ENCODE results near the gene UTP25. TPM values are rescaled to one million over a fixed set of nuclear protein-coding genes. Genes with fewer than 3 reads are reported as not detected.
"Not testable (repeated sequence)": the region's sequence is repeated elsewhere in the genome, so short reads cannot be mapped to it uniquely, and the experiment has no call there.

Gene UTP25
- total RNA-seq, 1 donor from 2014 or later, result 6.4 TPM

DNA sequence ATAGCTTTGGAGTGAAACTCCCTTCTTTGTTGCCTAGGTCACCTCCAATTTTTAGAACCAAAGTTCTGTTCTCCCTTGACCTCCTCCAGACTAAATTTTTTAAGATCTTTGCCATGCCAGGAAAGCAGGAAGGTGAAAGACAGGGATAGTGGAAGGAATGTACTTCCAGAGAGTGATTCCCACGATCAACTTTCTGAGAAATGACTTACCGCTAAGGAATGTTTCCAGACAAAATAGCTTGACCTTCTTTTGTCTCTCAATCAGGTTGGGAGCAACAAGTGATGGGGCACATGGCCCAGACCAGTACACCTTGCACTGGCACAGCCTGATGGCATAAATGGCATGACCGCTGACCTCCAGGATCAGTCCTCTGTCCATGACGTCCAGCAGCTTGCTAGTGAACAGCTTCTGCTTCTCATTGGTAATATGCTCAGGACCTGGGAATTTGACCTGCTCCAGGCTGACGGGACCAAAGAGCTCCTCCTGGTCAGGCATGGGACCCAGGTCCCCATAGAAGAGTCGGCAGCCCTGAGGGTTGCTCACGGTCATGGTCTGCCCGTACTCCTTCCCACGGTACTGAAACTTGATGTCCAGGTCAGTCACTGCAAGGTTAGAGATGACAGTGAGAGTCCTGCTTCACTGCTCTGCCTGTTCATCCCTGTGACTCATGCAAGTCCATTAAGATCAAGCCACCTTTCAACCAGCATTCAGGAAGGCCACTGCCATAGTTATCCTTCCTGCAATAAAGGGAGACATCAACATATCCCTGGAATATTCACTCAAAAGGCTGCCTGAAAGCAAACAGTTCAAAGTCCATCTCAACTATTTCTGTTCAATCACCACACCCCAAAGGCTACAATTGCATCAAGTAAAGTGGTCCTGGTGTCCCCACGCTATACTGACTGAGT is 37.2 kb upstream of the UTP25 start:
- Mint-ChIP-seq H3K27me3 (ENCODE audit: insufficient read depth, low read depth) (peaks cover 22% of the 10 kb centered on the region), H3K4me1 (no peaks in the 10 kb centered on the region), H3K9me3 (no peaks in the 10 kb centered on the region), H3K36me3 (no peaks in the 10 kb centered on the region), H3K4me3 (no peak overlapping the region), H3K27ac (no peak overlapping the region)
- no peak overlapping the region for H2AFZ ChIP-seq (replicated peaks)
- no peaks in the 10 kb centered on the region for H3K36me3 ChIP-seq
- peaks cover 39% of the 10 kb centered on the region for H3K27me3 ChIP-seq
- H3K4me2 ChIP-seq, result no peak overlapping the region
- no peaks in the 10 kb centered on the region for H3K79me2 ChIP-seq (ENCODE audit: low read depth)
- no peak for DNase-seq (ENCODE audit: low spot score)
- H3K4me3 ChIP-seq, result no peak overlapping the region
- H3F3A ChIP-seq (ENCODE audit: low read depth), result no peaks in the 10 kb centered on the region
- no peaks in the 10 kb centered on the region for H4K20me1 ChIP-seq (ENCODE audit: low read depth)
- H3K4me1 ChIP-seq, result no peaks in the 10 kb centered on the region
- H3K27ac ChIP-seq, result no peak overlapping the region
- H3K9ac ChIP-seq, result no peak overlapping the region
- TF ChIP-seq, protein P1, sequence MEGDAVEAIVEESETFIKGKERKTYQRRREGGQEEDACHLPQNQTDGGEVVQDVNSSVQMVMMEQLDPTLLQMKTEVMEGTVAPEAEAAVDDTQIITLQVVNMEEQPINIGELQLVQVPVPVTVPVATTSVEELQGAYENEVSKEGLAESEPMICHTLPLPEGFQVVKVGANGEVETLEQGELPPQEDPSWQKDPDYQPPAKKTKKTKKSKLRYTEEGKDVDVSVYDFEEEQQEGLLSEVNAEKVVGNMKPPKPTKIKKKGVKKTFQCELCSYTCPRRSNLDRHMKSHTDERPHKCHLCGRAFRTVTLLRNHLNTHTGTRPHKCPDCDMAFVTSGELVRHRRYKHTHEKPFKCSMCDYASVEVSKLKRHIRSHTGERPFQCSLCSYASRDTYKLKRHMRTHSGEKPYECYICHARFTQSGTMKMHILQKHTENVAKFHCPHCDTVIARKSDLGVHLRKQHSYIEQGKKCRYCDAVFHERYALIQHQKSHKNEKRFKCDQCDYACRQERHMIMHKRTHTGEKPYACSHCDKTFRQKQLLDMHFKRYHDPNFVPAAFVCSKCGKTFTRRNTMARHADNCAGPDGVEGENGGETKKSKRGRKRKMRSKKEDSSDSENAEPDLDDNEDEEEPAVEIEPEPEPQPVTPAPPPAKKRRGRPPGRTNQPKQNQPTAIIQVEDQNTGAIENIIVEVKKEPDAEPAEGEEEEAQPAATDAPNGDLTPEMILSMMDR (IDR thresholded peaks at IDR 0.05), result no peak
- TF ChIP-seq EZH2 (IDR thresholded peaks at IDR 0.05), result no peak
- no peaks in the 10 kb centered on the region for H3K9me3 ChIP-seq (ENCODE audit: low read depth)

DNA sequence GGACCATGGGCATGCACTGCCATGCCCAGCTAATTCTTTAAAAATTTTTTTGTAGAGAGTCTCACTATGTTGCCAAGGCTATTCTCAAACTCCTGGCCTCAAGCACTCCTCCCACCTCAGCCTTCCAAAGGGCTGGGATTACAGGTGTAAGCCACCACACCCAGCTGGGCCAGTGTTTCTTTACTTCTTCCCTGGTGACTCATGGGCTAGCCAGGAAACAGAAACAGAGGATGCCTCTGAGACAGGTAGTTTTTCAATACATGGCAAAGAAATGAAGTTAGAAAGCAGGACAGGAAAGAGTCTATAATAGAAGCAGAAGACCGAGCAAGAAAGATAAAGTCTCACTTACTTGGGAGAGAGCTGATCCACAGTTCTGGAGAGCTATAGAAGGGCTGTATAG is 35.9 kb upstream of the UTP25 start:
- no peaks in the 10 kb centered on the region for H3K4me1 Mint-ChIP-seq
- Histone ChIP-seq H3K4me3 (no peak overlapping the region), H3K36me3 (no peaks in the 10 kb centered on the region), H3F3A (ENCODE audit: low read depth) (no peaks in the 10 kb centered on the region), H3K4me1 (no peaks in the 10 kb centered on the region), H3K4me2 (no peak overlapping the region), H4K20me1 (ENCODE audit: low read depth) (no peaks in the 10 kb centered on the region), H3K9me3 (ENCODE audit: low read depth) (no peaks in the 10 kb centered on the region), H3K79me2 (ENCODE audit: low read depth) (no peaks in the 10 kb centered on the region), H3K27ac (no peak overlapping the region), H3K27me3 (peaks cover 26% of the 10 kb centered on the region), H3K9ac (no peak overlapping the region), H2AFZ (replicated peaks) (no peak overlapping the region)
- TF ChIP-seq, protein P1 (IDR thresholded peaks at IDR 0.05), result no peak
- TF ChIP-seq EZH2 (IDR thresholded peaks at IDR 0.05) (no peak), EZH2phosphoT487 (IDR thresholded peaks at IDR 0.05) (no peak)
- peaks cover 17% of the 10 kb centered on the region for H3K27me3 Mint-ChIP-seq (ENCODE audit: insufficient read depth, low read depth)
- no peaks in the 10 kb centered on the region for H3K9me3 Mint-ChIP-seq
- DNase-seq (ENCODE audit: low spot score), result no peak
- H3K4me3 Mint-ChIP-seq, result no peak overlapping the region
- H3K27ac Mint-ChIP-seq, result no peak overlapping the region
- H3K36me3 Mint-ChIP-seq, result no peaks in the 10 kb centered on the region

DNA sequence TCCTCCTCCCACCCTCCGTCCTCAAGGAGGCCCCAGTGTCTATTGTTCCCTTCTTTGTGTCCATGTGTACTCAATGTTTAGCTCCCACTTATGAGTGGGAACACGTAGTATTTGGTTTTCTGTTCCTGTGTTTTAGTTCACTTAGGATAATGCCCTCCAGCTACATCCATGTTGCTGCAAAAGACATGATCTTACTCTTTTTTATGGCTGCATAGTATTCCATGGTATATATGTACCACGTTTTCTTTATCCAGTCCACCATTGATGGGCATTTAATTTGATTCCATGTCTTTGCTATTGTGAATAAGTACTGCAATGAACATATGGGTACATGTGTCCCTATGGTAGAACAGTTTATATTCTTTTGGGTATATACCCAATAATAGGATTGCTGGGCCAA is 34.1 kb upstream of the UTP25 start:
- H3F3A ChIP-seq (ENCODE audit: low read depth); H3K27ac ChIP-seq; H3K79me2 ChIP-seq (ENCODE audit: low read depth); H3K4me1 ChIP-seq; H3K4me1 Mint-ChIP-seq; H3K9ac ChIP-seq; H3K27ac Mint-ChIP-seq; H3K9me3 ChIP-seq (ENCODE audit: low read depth); H2AFZ ChIP-seq (replicated peaks); H4K20me1 ChIP-seq (ENCODE audit: low read depth); H3K4me3 ChIP-seq; H3K36me3 ChIP-seq; H3K9me3 Mint-ChIP-seq; H3K27me3 ChIP-seq; H3K4me3 Mint-ChIP-seq; DNase-seq (ENCODE audit: low spot score); H3K4me2 ChIP-seq; H3K36me3 Mint-ChIP-seq: not testable (repeated sequence)
- peaks cover 17% of the 10 kb centered on the region for H3K27me3 Mint-ChIP-seq (ENCODE audit: insufficient read depth, low read depth)

DNA sequence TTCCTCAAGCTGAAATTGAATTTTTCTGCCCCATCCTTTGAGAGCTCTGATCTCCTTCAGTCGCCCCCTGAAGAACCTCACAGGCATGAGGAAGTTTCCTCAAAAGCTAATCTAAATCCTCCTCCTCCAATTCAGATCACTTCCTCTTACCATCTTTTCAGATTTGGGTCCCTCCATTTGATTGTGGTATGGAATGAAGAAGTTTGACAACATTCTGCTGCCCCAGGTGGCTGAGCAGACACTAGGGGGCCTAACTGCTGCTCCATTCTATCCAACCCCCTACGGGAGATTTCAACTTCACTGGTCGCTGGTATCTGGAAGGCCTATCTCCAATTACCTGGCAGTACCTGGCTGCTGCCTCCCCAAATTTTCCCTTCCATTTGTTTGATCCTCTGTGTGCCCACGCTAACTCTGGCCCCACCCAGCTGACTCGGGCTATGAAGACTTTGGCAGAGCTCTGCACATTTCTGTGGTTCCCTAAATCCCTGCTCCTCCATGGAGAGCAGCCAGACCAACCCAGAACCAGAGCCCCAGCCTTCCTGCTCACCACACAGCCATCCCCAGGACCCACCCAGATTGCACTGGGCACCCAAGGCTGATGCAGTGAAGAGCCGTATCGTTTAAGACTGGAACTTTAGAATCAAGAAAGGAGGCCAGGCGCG is 29.7 kb upstream of the UTP25 start:
- Histone ChIP-seq H3K9me3 (ENCODE audit: low read depth) (no peaks in the 10 kb centered on the region), H3K36me3 (no peaks in the 10 kb centered on the region), H3K4me3 (no peak overlapping the region), H2AFZ (replicated peaks) (no peak overlapping the region), H3K9ac (no peak overlapping the region), H3K27ac (no peak overlapping the region), H3F3A (ENCODE audit: low read depth) (no peaks in the 10 kb centered on the region), H3K4me1 (no peaks in the 10 kb centered on the region), H4K20me1 (ENCODE audit: low read depth) (no peaks in the 10 kb centered on the region), H3K27me3 (peaks cover 9% of the 10 kb centered on the region), H3K4me2 (no peak overlapping the region), H3K79me2 (ENCODE audit: low read depth) (no peaks in the 10 kb centered on the region)
- no peak overlapping the region for H3K4me3 Mint-ChIP-seq
- TF ChIP-seq EZH2 (IDR thresholded peaks at IDR 0.05), result no peak
- TF ChIP-seq, protein P1 (IDR thresholded peaks at IDR 0.05), result peak; percentile 13
- peaks cover 14% of the 10 kb centered on the region for H3K27me3 Mint-ChIP-seq (ENCODE audit: insufficient read depth, low read depth)
- H3K4me1 Mint-ChIP-seq, result no peaks in the 10 kb centered on the region
- H3K36me3 Mint-ChIP-seq, result no peaks in the 10 kb centered on the region
- no peak for DNase-seq (ENCODE audit: low spot score)
- H3K9me3 Mint-ChIP-seq, result no peaks in the 10 kb centered on the region
- no peak overlapping the region for H3K27ac Mint-ChIP-seq

Data from neural progenitor cell (in vitro differentiated cells).